DOHH2 (cell line): ENCODE results near the gene FAM184B.
A peak's percentile ranks its signal among the peaks of the same experiment; 100 is the strongest.

ENCODE experiments used
- H3F3A ChIP-seq: fragments of 200-600 bp; sonication (generic), shearing (Covaris generic); 2 replicates; pipeline ENCODE4 v1.6.0; 2016; ENCODE audit warnings: antibody characterized with exemption, mild to moderate bottlenecking; ENCODE audit not compliant: control insufficient read depth, insufficient read depth
- H3K27ac ChIP-seq: fragments of 200-600 bp; sonication (generic); 2 replicates; pipeline ENCODE4 v1.5.1; 2014; ENCODE audit warnings: low read depth, mild to moderate bottlenecking, low read length, moderate library complexity
- H3K27me3 ChIP-seq: fragments of 200-600 bp; sonication (generic); 2 replicates; pipeline ENCODE4 v1.6.1; 2014; ENCODE audit warnings: mild to moderate bottlenecking, low read length, mixed read lengths; ENCODE audit not compliant: control insufficient read depth
- H3K36me3 ChIP-seq: fragments of 200-600 bp; sonication (generic); 2 replicates; pipeline ENCODE4 v1.6.1; 2014; ENCODE audit warnings: mild to moderate bottlenecking, low read length, moderate library complexity, mixed read lengths; ENCODE audit not compliant: control insufficient read depth
- H3K4me1 ChIP-seq: fragments of 200-600 bp; sonication (generic); 2 replicates; pipeline ENCODE4 v1.6.1; 2014; ENCODE audit warnings: mild to moderate bottlenecking, low read length, mixed read lengths; ENCODE audit not compliant: control insufficient read depth
- H3K4me2 ChIP-seq: fragments of 200-600 bp; sonication (generic); 2 replicates; pipeline ENCODE4 v1.6.0; 2014; ENCODE audit warnings: mild to moderate bottlenecking, low read length, moderate library complexity
- H3K4me3 ChIP-seq: fragments of 200-600 bp; sonication (generic); 2 replicates; pipeline ENCODE4 v1.5.1; 2014; ENCODE audit warnings: mild to moderate bottlenecking, low read length, mixed read lengths
- H3K79me2 ChIP-seq: fragments of 200-600 bp; sonication (generic); 2 replicates; pipeline ENCODE4 v1.6.1; 2014; ENCODE audit warnings: mild to moderate bottlenecking, low read length, mixed read lengths; ENCODE audit not compliant: control insufficient read depth
- H3K9me2 ChIP-seq: fragments of 200-600 bp; sonication (generic); replicated peaks from 2 replicates; pipeline ENCODE4 v1.6.1; 2014; ENCODE audit warnings: mild to moderate bottlenecking, low read length, mixed read lengths; ENCODE audit not compliant: control insufficient read depth
- H3K9me3 ChIP-seq: fragments of 200-600 bp; sonication (generic); 2 replicates; pipeline ENCODE4 v1.6.1; 2014; ENCODE audit warnings: antibody characterized with exemption, low read length, mixed read lengths; ENCODE audit not compliant: control insufficient read depth, insufficient read depth
- H4K20me1 ChIP-seq: fragments of 200-600 bp; sonication (generic); 2 replicates; pipeline ENCODE4 v1.6.0; 2014; ENCODE audit warnings: low read depth, mild to moderate bottlenecking, antibody characterized with exemption, low read length, moderate library complexity; ENCODE audit not compliant: control insufficient read depth, insufficient read depth
- EZH2phosphoT487 ChIP-seq: fragments of 200-600 bp; sonication (generic); IDR thresholded peaks from 2 replicates; pipeline ENCODE4 v1.6.1; 2017; ENCODE audit warnings: borderline replicate concordance, mild to moderate bottlenecking, antibody characterized with exemption, low read length, moderate library complexity, mixed read lengths
- TF ChIP-seq, protein P1 (sequence below): fragments of 200-600 bp; sonication (generic); IDR thresholded peaks from one replicate; pipeline ENCODE4 v1.5.1; 2014; ENCODE audit warnings: antibody characterized with exemption, mild to moderate bottlenecking, low read depth, low read length; ENCODE audit not compliant: poor library complexity, severe bottlenecking

The FAM184B gene

DNA sequence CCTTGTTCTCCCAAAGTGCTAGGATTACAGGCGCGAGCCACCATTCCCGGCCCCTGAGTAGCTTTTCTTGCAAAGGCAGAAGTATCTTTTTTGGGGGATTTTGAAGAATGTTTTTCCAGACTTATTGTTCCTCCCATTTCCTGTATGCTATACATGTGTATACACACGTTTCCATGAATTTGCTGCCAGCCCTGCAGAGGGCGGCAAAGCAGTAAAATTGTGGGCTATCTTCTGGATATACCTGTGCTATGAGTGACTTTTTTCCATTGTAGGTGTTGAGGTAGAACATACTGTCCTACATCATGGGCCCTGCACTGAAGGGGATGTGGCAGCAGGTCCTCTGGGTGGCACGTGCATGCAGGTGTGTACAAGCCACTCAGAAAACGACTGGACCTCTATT is 183.9 kb downstream of the FAM184B start:
- H3K9me3 ChIP-seq, result no peaks in the 10 kb centered on the region
- H3K27me3 ChIP-seq, result no peaks in the 10 kb centered on the region
- H3K4me3 ChIP-seq, result no peak overlapping the region
- H3K9me2 ChIP-seq, result no peaks in the 10 kb centered on the region
- peaks cover 88% of the 10 kb centered on the region for H3K36me3 ChIP-seq
- H3K79me2 ChIP-seq, result peaks cover 45% of the 10 kb centered on the region
- no peak overlapping the region for H3K4me2 ChIP-seq
- TF ChIP-seq EZH2phosphoT487, result no peak
- TF ChIP-seq, protein P1, sequence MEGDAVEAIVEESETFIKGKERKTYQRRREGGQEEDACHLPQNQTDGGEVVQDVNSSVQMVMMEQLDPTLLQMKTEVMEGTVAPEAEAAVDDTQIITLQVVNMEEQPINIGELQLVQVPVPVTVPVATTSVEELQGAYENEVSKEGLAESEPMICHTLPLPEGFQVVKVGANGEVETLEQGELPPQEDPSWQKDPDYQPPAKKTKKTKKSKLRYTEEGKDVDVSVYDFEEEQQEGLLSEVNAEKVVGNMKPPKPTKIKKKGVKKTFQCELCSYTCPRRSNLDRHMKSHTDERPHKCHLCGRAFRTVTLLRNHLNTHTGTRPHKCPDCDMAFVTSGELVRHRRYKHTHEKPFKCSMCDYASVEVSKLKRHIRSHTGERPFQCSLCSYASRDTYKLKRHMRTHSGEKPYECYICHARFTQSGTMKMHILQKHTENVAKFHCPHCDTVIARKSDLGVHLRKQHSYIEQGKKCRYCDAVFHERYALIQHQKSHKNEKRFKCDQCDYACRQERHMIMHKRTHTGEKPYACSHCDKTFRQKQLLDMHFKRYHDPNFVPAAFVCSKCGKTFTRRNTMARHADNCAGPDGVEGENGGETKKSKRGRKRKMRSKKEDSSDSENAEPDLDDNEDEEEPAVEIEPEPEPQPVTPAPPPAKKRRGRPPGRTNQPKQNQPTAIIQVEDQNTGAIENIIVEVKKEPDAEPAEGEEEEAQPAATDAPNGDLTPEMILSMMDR, result peak; percentile 37
- peaks cover 32% of the 10 kb centered on the region for H3F3A ChIP-seq
- peak overlapping the region; percentile 7; the same call in 1 of the 2 replicates for H3K27ac ChIP-seq
- H4K20me1 ChIP-seq, result no peaks in the 10 kb centered on the region
- H3K4me1 ChIP-seq, result peaks cover 48% of the 10 kb centered on the region

GRCh38 chr4:17595471-17596005 is 185.9 kb downstream of the FAM184B start:
- Histone ChIP-seq H3K4me2 (peak overlapping the region; percentile 95), H3K79me2 (peaks cover 48% of the 10 kb centered on the region), H3K4me1 (peaks cover 68% of the 10 kb centered on the region), H3K4me3 (peak overlapping the region; percentile 71), H3K27ac (peak overlapping the region; percentile 96), H3F3A (peaks cover 47% of the 10 kb centered on the region), H3K36me3 (peaks cover 84% of the 10 kb centered on the region), H3K27me3 (no peaks in the 10 kb centered on the region), H3K9me3 (no peaks in the 10 kb centered on the region), H3K9me2 (no peaks in the 10 kb centered on the region), H4K20me1 (no peaks in the 10 kb centered on the region)
- TF ChIP-seq EZH2phosphoT487, result no peak
- TF ChIP-seq, protein P1, result no peak

GRCh38 chr4:17589355-17589754 is 192.1 kb downstream of the FAM184B start:
- TF ChIP-seq, protein P1, result no peak
- no peak for TF ChIP-seq EZH2phosphoT487
- peaks cover 47% of the 10 kb centered on the region for H3K4me1 ChIP-seq
- no peak overlapping the region for H3K4me3 ChIP-seq
- H4K20me1 ChIP-seq, result no peaks in the 10 kb centered on the region
- no peak overlapping the region for H3K4me2 ChIP-seq
- no peaks in the 10 kb centered on the region for H3K9me2 ChIP-seq
- no peaks in the 10 kb centered on the region for H3K9me3 ChIP-seq
- peaks cover 42% of the 10 kb centered on the region for H3K79me2 ChIP-seq
- H3K27me3 ChIP-seq, result no peaks in the 10 kb centered on the region
- H3K36me3 ChIP-seq, result peaks cover 88% of the 10 kb centered on the region
- H3K27ac ChIP-seq, result peak overlapping the region; percentile 23; the same call in 1 of the 2 replicates
- H3F3A ChIP-seq, result peaks cover 28% of the 10 kb centered on the region
